GM19395 (cell line): ENCODE measurements around the gene METTL2A.
"Not testable (repeated sequence)": the region's sequence is repeated elsewhere in the genome, so short reads cannot be mapped to it uniquely, and the experiment has no call there.

Source experiments
- ATAC-seq: cut with Tn5 transposase; IDR thresholded peaks from one replicate; pipeline ENCODE4 v1.9.1; 2021; ENCODE audit warnings: mild to moderate bottlenecking, moderate library complexity; ENCODE audit not compliant: unreplicated experiment

METTL2A gene

DNA sequence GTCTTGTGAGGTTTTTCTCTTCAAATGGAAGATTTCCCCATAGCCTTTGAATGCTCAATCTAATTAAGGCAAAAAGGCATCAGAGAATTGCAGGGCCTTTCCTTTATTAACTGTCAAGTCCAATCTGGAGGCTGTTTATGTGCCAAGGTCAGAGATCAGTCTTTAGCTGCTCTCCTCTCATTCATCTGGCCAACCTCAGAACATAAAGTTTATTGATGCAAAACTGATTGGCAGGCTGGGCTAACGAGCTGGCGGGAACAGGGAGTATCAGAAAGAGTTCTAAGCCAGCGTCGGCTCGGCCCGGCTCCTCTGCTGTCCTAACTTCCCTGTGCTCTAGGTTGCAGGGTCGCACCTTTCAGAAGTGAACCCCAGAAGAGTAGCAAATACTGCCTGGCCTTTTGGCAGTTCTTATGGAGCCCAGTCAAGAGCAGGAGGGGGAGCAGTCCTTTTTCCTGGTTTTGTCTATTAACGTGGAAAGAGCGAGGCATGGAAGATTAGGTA is 47.7 kb downstream of the METTL2A start:
- not testable (repeated sequence) for ATAC-seq

- not testable (repeated sequence) for ATAC-seq
Measured at GRCh38 chr17:62473030-62473982, 49.6 kb downstream of the METTL2A start.

DNA sequence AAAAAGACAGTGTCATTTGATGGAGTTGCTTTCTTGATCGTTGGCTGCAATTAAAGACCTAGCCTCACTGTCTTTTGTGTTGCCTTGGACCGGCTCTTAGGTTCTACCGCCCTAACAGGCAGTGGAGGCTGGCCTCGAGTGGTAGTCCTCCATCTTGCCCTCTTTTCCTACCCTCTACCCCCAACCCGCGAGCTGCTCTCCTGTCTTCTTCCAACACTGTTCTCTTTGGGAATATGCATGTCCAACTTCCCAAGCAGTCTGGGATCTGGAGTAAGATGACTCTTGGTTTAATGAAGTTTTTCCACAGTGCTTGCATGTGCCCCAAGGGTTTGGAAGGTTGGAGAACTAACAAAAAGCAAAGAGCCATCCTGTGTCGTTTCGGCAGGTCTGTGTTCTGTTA is 53.4 kb downstream of the METTL2A start:
- not testable (repeated sequence) for ATAC-seq

DNA sequence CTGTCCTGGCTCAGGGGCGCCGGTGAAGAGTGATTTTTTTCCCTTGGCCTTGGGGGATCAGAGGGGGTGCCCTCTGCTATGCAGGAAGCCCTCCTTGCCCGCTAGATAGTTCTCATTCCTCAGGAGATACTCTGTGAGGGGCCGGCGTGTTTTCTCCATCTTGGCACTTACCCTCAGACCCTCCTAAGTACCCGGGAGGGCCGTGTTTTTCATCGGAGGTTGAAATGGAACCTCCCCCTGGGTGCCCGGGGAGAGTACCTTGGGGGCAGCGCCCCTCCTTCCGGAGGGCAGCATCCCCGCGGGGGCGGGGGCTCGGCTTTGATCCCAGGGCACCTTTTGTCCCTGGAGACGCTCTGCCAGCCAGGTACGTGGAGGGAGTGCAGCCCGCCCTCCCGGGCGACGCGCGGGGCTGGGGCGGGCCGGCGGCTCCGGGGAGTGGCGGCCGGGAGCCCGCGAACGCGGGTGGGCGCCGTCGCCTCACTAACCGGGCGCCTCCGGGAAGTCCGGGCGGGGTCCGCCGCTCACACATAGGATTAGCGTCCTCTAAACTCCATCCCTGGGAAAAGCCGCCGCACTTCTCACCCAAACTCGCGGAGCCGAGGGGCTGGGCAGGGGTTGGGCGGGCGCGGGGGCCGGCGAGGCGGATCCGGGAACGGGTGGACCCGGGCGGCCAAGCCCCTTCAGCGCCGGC is 54.2 kb downstream of the METTL2A start:
- ATAC-seq, result peak; percentile 38

DNA sequence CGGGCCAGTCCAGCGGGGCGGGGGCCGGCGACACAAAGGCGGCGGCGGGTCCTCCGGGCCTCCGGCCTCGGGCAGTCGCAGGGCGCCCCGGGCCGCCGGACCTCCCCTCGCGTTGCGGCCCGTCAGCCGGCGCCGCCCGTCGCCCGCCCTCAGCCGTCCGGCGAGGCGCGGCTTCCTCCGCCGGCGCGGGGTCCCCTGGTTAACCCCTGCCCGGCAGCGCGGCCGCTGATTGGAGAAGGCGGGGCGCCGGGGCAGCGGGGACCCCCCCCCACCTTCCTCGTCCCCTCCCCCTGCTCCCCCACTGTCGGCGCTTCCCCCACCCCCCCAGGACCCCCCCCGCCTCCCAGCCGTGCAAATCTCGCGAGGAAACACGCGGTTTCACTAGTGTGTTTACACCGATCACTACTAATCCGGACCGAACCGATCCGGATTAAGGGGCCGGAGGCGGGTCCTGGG is 54.8 kb downstream of the METTL2A start, which contains the start of gene TLK2:
Gene TLK2 (plus strand): TSS at position 402 of the 456 bp plus-strand sequence. CDS start 2,301 bp downstream, outside the sequence.
- ATAC-seq, result peak; percentile 57

DNA sequence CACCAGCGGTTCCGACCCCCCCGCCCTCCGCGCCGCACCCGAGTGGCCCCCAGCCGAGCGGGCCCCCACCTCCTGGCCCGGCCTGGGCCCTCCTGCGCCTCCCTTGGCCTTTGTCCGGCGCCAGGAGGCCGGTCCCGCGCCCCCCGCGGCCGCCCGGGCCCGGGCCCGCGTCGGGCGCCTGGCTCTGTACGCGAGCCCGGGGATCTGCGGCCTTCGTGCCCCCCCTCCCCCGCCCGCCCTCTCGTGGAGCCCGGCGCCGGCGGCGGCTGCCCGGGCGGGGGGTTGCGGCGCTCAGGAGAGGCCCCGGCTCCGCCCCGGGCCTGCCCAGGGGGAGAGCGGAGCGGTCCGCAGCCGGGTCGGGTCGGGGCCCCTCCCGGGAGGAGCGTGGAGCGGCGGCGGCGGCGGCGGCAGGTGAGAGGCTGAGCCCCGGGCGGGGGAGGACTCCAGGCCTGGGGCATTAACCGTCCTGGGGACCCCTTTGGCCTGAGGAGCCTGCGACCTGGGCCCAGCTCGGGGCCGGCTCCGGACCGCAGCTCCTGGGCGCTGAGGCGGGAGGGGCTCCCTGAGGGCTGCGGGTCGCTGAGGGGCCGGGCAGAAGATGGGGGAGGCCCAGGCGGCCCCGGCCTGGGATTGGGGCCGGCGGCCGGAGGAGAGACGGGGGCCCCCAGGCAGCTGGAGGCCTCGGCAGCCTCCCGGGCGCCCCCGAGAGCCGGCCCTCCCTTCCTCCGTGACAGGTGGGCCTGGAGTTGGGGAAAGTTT is 55.4 kb downstream of the METTL2A start:
- peak; percentile 37 for ATAC-seq

GRCh38 chr17:62479639-62480258 is 56.1 kb downstream of the METTL2A start:
- ATAC-seq, result not testable (repeated sequence)

DNA sequence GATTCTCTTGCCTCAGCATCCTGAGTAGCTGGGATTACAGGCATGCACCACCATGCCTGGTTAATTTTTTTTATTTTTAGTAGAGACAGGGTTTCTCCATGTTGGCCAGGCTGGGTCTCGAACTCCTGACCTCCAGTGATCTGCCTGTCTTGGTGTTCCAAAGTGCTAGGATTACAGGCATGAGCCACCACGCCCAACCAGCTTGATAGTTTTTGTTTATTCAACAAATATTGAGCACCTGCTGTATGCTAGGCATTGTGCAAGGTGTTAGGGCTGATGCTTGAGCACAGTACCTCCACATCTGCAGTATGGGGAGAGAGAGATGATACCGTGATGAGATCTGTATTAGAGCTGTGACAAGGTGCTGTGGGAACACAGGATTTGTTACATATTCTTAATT is 58.9 kb downstream of the METTL2A start:
- not testable (repeated sequence) for ATAC-seq

GRCh38 chr17:62490990-62491389 is 67.3 kb downstream of the METTL2A start:
- ATAC-seq, result not testable (repeated sequence)

DNA sequence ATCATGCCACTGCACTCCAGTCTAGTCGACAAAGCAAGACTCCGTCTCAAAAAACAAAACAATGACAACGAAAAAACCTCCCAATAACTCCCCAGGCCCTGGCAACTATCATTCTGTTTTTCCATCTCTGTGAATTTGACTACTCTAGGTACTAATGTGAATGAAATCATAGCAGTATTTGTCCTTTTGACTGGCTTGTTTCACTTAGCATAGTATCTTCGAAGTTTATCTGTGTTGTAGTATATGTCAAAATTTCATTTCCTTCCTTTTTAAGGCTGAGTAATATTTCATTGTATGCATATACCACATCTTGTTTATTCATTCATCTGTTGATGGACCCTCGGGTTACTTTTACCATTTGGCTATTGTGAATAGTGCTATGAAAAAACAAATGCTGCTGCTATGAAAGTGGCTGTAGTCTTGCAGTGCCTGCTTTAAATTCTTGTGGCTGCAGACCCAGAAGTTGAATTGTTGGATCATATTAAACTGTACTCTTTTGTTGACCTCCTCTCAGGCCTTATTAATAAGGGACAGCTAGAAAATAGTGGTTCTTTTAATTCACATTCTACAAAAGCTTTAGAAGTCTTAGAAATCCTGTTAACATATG is 69.5 kb downstream of the METTL2A start:
- not testable (repeated sequence) for ATAC-seq

DNA sequence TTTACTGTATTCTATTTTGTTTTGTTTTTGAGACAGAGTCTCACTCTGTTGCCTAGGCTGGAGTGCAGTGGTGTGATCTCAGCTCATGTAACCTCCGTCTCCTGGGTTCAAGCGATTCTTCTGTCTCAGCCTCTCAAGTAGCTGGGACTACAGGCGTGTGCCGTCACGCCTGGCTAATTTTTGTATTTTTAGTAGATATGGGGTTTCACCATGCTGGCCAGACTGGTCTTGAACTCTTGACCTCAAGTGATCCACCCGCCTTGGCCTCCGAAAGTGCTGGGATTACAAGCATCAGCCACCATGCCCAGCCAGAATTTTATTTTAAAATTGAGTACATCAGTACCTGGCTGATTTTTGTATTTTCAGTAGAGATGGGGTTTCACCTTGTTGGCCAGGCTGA is 70.4 kb downstream of the METTL2A start:
- ATAC-seq, result not testable (repeated sequence)

DNA sequence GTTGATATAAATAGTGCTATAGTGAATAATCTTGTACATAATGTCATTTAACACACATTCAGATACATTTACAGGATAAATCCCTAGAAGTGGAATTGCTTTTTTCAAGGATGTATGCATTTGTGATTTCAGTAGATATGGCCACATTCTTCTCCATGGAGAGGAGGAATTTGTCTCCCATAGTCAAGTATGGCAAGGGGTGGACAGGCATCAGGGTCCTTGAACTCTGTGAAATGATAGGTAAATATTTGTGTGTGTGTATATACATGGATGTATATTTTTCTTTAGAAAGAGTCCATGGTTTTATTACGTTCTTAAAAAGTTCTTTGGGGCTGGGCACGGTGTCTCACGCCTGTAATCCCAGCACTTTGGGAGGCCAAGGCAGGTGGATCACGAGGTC is 72.6 kb downstream of the METTL2A start:
- not testable (repeated sequence) for ATAC-seq

DNA sequence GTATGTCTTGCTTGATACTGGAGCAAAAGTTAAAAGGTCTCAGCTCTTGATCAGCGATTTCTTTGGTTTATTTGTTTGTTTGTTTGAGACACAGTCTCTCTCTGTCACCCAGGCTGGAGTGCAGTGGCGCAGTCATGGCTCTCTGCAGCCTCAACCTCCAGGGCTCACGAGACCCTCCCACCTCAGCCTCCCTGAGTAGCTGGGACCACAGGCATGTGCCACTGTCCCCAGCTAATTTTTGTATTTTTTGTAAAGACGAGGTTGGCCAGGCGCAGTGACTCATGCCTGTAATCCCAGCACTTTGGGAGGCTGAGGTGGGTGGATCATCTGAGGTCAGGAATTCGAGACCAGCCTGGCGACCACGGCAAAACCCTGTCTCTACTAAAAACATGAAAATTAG is 75.1 kb downstream of the METTL2A start:
- ATAC-seq, result not testable (repeated sequence)
